ENCODE data around the gene ABHD6.

DNA sequence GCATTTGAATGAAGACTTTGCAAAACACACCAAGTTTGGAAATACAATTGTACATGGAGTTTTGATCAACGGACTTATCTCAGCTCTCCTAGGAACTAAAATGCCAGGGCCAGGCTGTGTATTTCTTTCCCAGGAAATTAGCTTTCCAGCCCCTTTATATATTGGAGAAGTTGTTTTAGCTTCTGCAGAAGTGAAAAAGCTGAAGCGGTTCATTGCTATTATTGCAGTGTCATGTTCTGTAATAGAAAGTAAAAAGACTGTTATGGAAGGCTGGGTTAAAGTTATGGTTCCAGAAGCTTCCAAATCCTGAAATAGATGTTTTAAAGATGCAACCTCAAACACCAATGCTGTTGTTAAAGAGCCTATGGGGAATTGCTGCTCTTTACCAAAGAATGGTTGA, 80.2 kb downstream of the ABHD6 start:
- TF ChIP-seq, protein P1, sequence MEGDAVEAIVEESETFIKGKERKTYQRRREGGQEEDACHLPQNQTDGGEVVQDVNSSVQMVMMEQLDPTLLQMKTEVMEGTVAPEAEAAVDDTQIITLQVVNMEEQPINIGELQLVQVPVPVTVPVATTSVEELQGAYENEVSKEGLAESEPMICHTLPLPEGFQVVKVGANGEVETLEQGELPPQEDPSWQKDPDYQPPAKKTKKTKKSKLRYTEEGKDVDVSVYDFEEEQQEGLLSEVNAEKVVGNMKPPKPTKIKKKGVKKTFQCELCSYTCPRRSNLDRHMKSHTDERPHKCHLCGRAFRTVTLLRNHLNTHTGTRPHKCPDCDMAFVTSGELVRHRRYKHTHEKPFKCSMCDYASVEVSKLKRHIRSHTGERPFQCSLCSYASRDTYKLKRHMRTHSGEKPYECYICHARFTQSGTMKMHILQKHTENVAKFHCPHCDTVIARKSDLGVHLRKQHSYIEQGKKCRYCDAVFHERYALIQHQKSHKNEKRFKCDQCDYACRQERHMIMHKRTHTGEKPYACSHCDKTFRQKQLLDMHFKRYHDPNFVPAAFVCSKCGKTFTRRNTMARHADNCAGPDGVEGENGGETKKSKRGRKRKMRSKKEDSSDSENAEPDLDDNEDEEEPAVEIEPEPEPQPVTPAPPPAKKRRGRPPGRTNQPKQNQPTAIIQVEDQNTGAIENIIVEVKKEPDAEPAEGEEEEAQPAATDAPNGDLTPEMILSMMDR (IDR thresholded peaks at IDR 0.05), result no peak
- no peak for TF ChIP-seq POLR2AphosphoS5 (IDR thresholded peaks at IDR 0.05)

Measured in prostate gland (tissue), 2 donors.